Stimulated activated CD8-positive, alpha-beta memory T cell treated with anti-CD3 and anti-CD28 coated beads, Interleukin-4, amount 100 ng/mL, for 4 hours (primary cell): ENCODE measurements around the gene RBBP6.
"Not testable (repeated sequence)": the region's sequence is repeated elsewhere in the genome, so short reads cannot be mapped to it uniquely, and the experiment has no call there.

ENCODE experiments used
- DNase-seq, 2 donors: peaks; one replicate each; pipeline ENCODE4 v3.0.0-alpha.2; 2020; ENCODE audit warnings: low read depth in 2 of 2, low spot score in 1 of 2

RBBP6 gene

GRCh38 chr16:24562811-24563210 is 23.4 kb downstream of the RBBP6 start:
- DNase-seq: no peak

GRCh38 chr16:24568392-24568791 is 29.0 kb downstream of the RBBP6 start:
- no peak for DNase-seq

- DNase-seq: no peak
These were observed 31.7 kb downstream of the RBBP6 start for GRCh38 chr16:24571096-24571495.

- DNase-seq: no peak
These were observed 32.7 kb downstream of the RBBP6 start for GRCh38 chr16:24572069-24572468.

- no peak for DNase-seq
These were observed 33.8 kb downstream of the RBBP6 start for GRCh38 chr16:24573141-24573540.

GRCh38 chr16:24574515-24575485 is 35.4 kb downstream of the RBBP6 start:
- DNase-seq: not testable (repeated sequence)

GRCh38 chr16:24575791-24576190 is 36.4 kb downstream of the RBBP6 start:
- DNase-seq: not testable (repeated sequence)

- no peak for DNase-seq
These were observed 37.8 kb downstream of the RBBP6 start for GRCh38 chr16:24577167-24577566.

GRCh38 chr16:24580665-24581064 is 41.3 kb downstream of the RBBP6 start:
- no peak for DNase-seq

- DNase-seq: no peak
These were observed 44.1 kb downstream of the RBBP6 start for GRCh38 chr16:24583494-24583893.

- no peak for DNase-seq
These were observed 50.6 kb downstream of the RBBP6 start for GRCh38 chr16:24589997-24590396.

GRCh38 chr16:24598777-24599437 is 59.5 kb downstream of the RBBP6 start:
- DNase-seq: no peak

- DNase-seq: no peak
These were observed 70.0 kb downstream of the RBBP6 start for GRCh38 chr16:24609417-24609739.

- no peak for DNase-seq
These were observed 70.5 kb downstream of the RBBP6 start for GRCh38 chr16:24609740-24610415.

- DNase-seq: no peak
These were observed 71.0 kb downstream of the RBBP6 start for GRCh38 chr16:24610416-24610755.

- no peak for DNase-seq
These were observed 71.9 kb downstream of the RBBP6 start for GRCh38 chr16:24611310-24611709.

GRCh38 chr16:24612656-24613055 is 73.3 kb downstream of the RBBP6 start:
- DNase-seq: no peak

GRCh38 chr16:24613267-24613666 is 73.9 kb downstream of the RBBP6 start:
- DNase-seq: not testable (repeated sequence)

- no peak for DNase-seq
These were observed 78.1 kb downstream of the RBBP6 start for GRCh38 chr16:24617502-24617901.
